ENCODE data around the gene CADM4. TPM values are rescaled to one million over a fixed set of nuclear protein-coding genes. Genes with fewer than 3 reads are reported as not detected.

Gene CADM4, protein sequence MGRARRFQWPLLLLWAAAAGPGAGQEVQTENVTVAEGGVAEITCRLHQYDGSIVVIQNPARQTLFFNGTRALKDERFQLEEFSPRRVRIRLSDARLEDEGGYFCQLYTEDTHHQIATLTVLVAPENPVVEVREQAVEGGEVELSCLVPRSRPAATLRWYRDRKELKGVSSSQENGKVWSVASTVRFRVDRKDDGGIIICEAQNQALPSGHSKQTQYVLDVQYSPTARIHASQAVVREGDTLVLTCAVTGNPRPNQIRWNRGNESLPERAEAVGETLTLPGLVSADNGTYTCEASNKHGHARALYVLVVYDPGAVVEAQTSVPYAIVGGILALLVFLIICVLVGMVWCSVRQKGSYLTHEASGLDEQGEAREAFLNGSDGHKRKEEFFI
- total RNA-seq (10 to 100 TPM in 2 of 9 donors, 1 to 10 TPM in 7; 4.6 to 13.2 (median 7.8) TPM), polyA plus RNA-seq (10 to 100 TPM; 10.7 to 12.2 TPM)
- long read RNA-seq, donor 1, partial matches to known transcripts, result 0 of 3 reads
- long read RNA-seq, donor 1, other reads (novel, unspliced or antisense), result 2 of 3 reads
- long read RNA-seq, donor 2, partial matches to known transcripts, result 0 of 1 reads
- long read RNA-seq, donor 2, other reads (novel, unspliced or antisense), result 1 of 1 reads
- long read RNA-seq, donor 3, transcript CADM4-201 (9 exons, 2,178 nt), result major isoform, 9 of 12 reads
- long read RNA-seq, donor 3, partial matches to known transcripts, result 1 of 12 reads
- long read RNA-seq, donor 3, other reads (novel, unspliced or antisense), result 2 of 12 reads

- intact Hi-C loops (cut with DNase I), result loop anchor here in 1 of 10 donors (10.0 kb wide), 1 partner anchor 195 kb away; no protein-coding TSS in a partner anchor
- H3K27me3 ChIP-seq, result peaks cover 0 to 30% (median 10%) of the 10 kb centered on the region in 9 donors
- H3K27ac ChIP-seq, result peak within 1 kb of the TSS in 2 of 12 donors; percentile 44 to 60
- H3K4me3 ChIP-seq, result peak within 1 kb of the TSS; percentile 17 to 60 (median 52)
- peak in 3 of 4 donors; percentile 52 to 79 (median 62) for ATAC-seq
- H3K9me3 ChIP-seq, result no peaks in the 10 kb centered on the region
- TF ChIP-seq POLR2A (IDR thresholded peaks at IDR 0.05), result no peak
- TF ChIP-seq, protein P1, sequence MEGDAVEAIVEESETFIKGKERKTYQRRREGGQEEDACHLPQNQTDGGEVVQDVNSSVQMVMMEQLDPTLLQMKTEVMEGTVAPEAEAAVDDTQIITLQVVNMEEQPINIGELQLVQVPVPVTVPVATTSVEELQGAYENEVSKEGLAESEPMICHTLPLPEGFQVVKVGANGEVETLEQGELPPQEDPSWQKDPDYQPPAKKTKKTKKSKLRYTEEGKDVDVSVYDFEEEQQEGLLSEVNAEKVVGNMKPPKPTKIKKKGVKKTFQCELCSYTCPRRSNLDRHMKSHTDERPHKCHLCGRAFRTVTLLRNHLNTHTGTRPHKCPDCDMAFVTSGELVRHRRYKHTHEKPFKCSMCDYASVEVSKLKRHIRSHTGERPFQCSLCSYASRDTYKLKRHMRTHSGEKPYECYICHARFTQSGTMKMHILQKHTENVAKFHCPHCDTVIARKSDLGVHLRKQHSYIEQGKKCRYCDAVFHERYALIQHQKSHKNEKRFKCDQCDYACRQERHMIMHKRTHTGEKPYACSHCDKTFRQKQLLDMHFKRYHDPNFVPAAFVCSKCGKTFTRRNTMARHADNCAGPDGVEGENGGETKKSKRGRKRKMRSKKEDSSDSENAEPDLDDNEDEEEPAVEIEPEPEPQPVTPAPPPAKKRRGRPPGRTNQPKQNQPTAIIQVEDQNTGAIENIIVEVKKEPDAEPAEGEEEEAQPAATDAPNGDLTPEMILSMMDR (IDR thresholded peaks at IDR 0.05), result no peak
- 1 to 4% (median 1%) methylated on average over 54 to 110 of the region's 110 CpGs for WGBS, 4 donors
- peak in 2 of 5 donors; percentile 14 to 38 for DNase-seq
- no peaks in the 10 kb centered on the region for H3K36me3 ChIP-seq
- peaks cover 0 to 17% (median 6%) of the 10 kb centered on the region in 12 donors for H3K4me1 ChIP-seq
Measured at GRCh38 chr19:43639519-43640423, at the start of gene CADM4. Gene CADM4 (minus strand): TSS chr19:43639850. CDS start chr19:43639790, 60 bp downstream.

- peaks cover 0 to 30% (median 20%) of the 10 kb centered on the region in 12 donors for H3K9me3 ChIP-seq
- WGBS, 4 donors, result 82 to 95% (median 85%) methylated on average over 10 of the region's 10 CpGs
- intact Hi-C loops (cut with DNase I), result no loop called here
- peaks cover 0 to 6% (median 0%) of the 10 kb centered on the region in 12 donors for H3K4me1 ChIP-seq
- DNase-seq, result no peak
- H3K27ac ChIP-seq, result no peak overlapping the region
- no peak for ATAC-seq
- no peaks in the 10 kb centered on the region for H3K36me3 ChIP-seq
- TF ChIP-seq, protein P1 (IDR thresholded peaks at IDR 0.05), result no peak
- no peak for TF ChIP-seq POLR2A (IDR thresholded peaks at IDR 0.05)
- no peak overlapping the region for H3K4me3 ChIP-seq
- no peaks in the 10 kb centered on the region for H3K27me3 ChIP-seq
Measured at GRCh38 chr19:43688059-43688701, 48.5 kb upstream of the CADM4 start.

DNA sequence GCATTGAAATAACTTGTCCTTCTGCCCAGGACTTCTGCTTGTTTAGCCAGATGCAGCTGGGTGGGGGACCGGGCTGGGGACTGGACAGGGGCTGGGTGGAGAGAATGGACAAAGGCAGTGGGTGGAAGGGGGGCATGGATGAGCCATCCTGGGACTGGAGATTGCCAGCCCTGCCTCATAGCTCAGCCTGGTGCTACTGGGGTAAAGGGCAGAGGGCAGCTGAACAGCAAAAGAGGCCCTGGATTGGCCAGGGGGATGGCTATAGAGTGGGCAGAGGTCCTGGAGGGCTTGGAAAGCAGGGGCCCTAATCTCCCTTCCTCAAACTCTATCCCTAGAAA is 48.0 kb upstream of the CADM4 start:
- peaks cover 0 to 28% (median 19%) of the 10 kb centered on the region in 12 donors for H3K9me3 ChIP-seq
- 63 to 100% (median 72%) methylated on average over 1 of the region's 1 CpG for WGBS, 4 donors
- H3K27me3 ChIP-seq, result no peaks in the 10 kb centered on the region
- no peak for ATAC-seq
- no peaks in the 10 kb centered on the region for H3K36me3 ChIP-seq
- no peak overlapping the region for H3K27ac ChIP-seq
- TF ChIP-seq, protein P1 (IDR thresholded peaks at IDR 0.05), result no peak
- no peak for TF ChIP-seq POLR2A (IDR thresholded peaks at IDR 0.05)
- intact Hi-C loops (cut with DNase I), result no loop called here
- peaks cover 0 to 6% (median 0%) of the 10 kb centered on the region in 12 donors for H3K4me1 ChIP-seq
- no peak for DNase-seq
- H3K4me3 ChIP-seq, result no peak overlapping the region
